SK-N-SH treated with all-trans-retinoic acid at 6 μM for 48 hours (cell line): ENCODE measurements around the gene ANXA10.
"Not testable (repeated sequence)": the region's sequence is repeated elsewhere in the genome, so short reads cannot be mapped to it uniquely, and the experiment has no call there.

Experiments
- ATAC-seq: fragments of 200-7000 bp; cut with Tn5 transposase; 3 replicates; pipeline ENCODE4 v1.9.1; 2020; ENCODE audit warnings: mild to moderate bottlenecking, moderate library complexity
- ARNTL ChIP-seq: fragments of 450-650 bp; formaldehyde crosslinking; IDR thresholded peaks from 2 replicates; pipeline ENCODE4 v1.5.0; 2020; ENCODE audit warnings: low read depth, mild to moderate bottlenecking, moderate library complexity, borderline replicate concordance
- BACH2 ChIP-seq: fragments of 250-450 bp; sonication (Bioruptor Pico); IDR thresholded peaks from 2 replicates; pipeline ENCODE4 v1.9.0; 2021; ENCODE audit warnings: mild to moderate bottlenecking, borderline replicate concordance
- CSDC2 ChIP-seq: fragments of 250-450 bp; sonication (Bioruptor Pico); IDR thresholded peaks from 2 replicates; pipeline ENCODE4 v1.5.0; 2020; ENCODE audit warnings: mild to moderate bottlenecking, moderate library complexity
- ESRRG ChIP-seq: fragments of 250-450 bp; sonication (Bioruptor Pico); IDR thresholded peaks from 2 replicates; pipeline ENCODE4 v1.6.1; 2021; ENCODE audit warnings: mild to moderate bottlenecking
- GLIS3 ChIP-seq: fragments of 250-450 bp; sonication (Bioruptor Pico); IDR thresholded peaks from 2 replicates; pipeline ENCODE4 v1.5.0; 2020; ENCODE audit warnings: mild to moderate bottlenecking, moderate library complexity
- ISL1 ChIP-seq: fragments of 250-450 bp; sonication (Bioruptor Pico); IDR thresholded peaks from 2 replicates; pipeline ENCODE4 v2.1.2; 2022; ENCODE audit warnings: mild to moderate bottlenecking, moderate library complexity
- OSR1 ChIP-seq: fragments of 250-450 bp; sonication (Bioruptor Pico); IDR thresholded peaks from 2 replicates; pipeline ENCODE4 v1.8.0; 2022; ENCODE audit warnings: moderate library complexity, mild to moderate bottlenecking, inconsistent platforms
- RARB ChIP-seq: fragments of 250-450 bp; sonication (Bioruptor Pico); IDR thresholded peaks from 2 replicates; pipeline ENCODE4 v1.8.0; 2021; ENCODE audit warnings: mild to moderate bottlenecking, moderate library complexity
- SNAI2 ChIP-seq: fragments of 250-450 bp; sonication (Bioruptor Pico); IDR thresholded peaks from 2 replicates; pipeline ENCODE4 v1.5.0; 2020; ENCODE audit warnings: mild to moderate bottlenecking, moderate library complexity
- TCF4 ChIP-seq: fragments of 250-450 bp; sonication (Bioruptor Pico); IDR thresholded peaks from 2 replicates; pipeline ENCODE4 v1.8.0; 2021; ENCODE audit warnings: mild to moderate bottlenecking, moderate library complexity, borderline replicate concordance
- TOX ChIP-seq: fragments of 250-450 bp; sonication (Bioruptor Pico); IDR thresholded peaks from 2 replicates; pipeline ENCODE4 v1.8.0; 2021; ENCODE audit warnings: mild to moderate bottlenecking, moderate library complexity, borderline replicate concordance
- ZC3H10 ChIP-seq: fragments of 250-450 bp; sonication (Bioruptor Pico); IDR thresholded peaks from 2 replicates; pipeline ENCODE4 v1.5.1; 2021; ENCODE audit warnings: mild to moderate bottlenecking, moderate library complexity
- ZFP3 ChIP-seq: fragments of 250-450 bp; sonication (Bioruptor Pico); IDR thresholded peaks from 2 replicates; pipeline ENCODE4 v1.5.0; 2020; ENCODE audit warnings: mild to moderate bottlenecking, moderate library complexity
- ZNF565 ChIP-seq: fragments of 450-650 bp; formaldehyde crosslinking; conservative IDR thresholded peaks from 2 replicates; pipeline ENCODE4 v1.5.0; 2020; ENCODE audit warnings: low read depth, mild to moderate bottlenecking, moderate library complexity
- ZNF70 ChIP-seq: fragments of 450-650 bp; formaldehyde crosslinking; IDR thresholded peaks from 2 replicates; pipeline ENCODE4 v1.5.0; 2020; ENCODE audit warnings: mild to moderate bottlenecking, moderate library complexity
- ZNF8 ChIP-seq: fragments of 450-650 bp; formaldehyde crosslinking; IDR thresholded peaks from 2 replicates; pipeline ENCODE4 v1.5.0; 2020; ENCODE audit warnings: mild to moderate bottlenecking, moderate library complexity
- TF ChIP-seq, protein P1 (sequence below): fragments of 250-450 bp; sonication (Bioruptor Pico); IDR thresholded peaks from 2 replicates; pipeline ENCODE4 v1.8.0; 2020; ENCODE audit warnings: mild to moderate bottlenecking, moderate library complexity, borderline replicate concordance
- TF ChIP-seq, protein P2 (sequence below): fragments of 250-450 bp; sonication (Bioruptor Pico); IDR thresholded peaks from 2 replicates; pipeline ENCODE4 v1.8.0; 2021; ENCODE audit warnings: low read depth, mild to moderate bottlenecking, moderate library complexity, borderline replicate concordance
- TF ChIP-seq, protein P3 (sequence below): fragments of 250-450 bp; sonication (Bioruptor Pico); IDR thresholded peaks from 2 replicates; pipeline ENCODE4 v1.5.1; 2020; ENCODE audit warnings: low read depth, mild to moderate bottlenecking, moderate library complexity
- TF ChIP-seq, protein P4 (sequence below): fragments of 250-450 bp; sonication (Bioruptor Pico); IDR thresholded peaks from 2 replicates; pipeline ENCODE4 v1.5.1; 2021; ENCODE audit warnings: mild to moderate bottlenecking, moderate library complexity

ANXA10 gene

DNA sequence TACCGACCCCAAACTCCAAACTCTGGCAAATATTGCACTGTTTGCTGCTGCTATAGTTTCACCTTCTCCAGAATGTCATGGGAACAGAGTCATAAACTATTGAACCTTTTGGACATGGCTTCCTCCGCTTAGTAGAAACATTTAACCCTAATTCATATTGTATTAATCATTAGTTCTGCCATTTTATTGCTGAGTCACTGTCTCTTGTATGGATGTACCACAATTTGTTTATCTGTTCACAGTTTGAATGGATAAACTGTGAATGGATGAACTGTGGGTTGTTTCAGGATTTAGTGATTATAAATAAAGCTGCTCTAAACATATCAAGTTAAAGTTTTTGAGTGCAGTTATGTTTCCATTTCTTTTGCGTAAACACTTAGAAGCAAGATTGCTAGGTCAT lies 10.1 kb downstream of the ANXA10 start:
- TF ChIP-seq ZNF8 (CRISPR knock-in tag) (peak; percentile 70; the same call in 1 of the 2 replicates), ZNF70 (CRISPR knock-in tag) (no peak)
- ATAC-seq: no peak

DNA sequence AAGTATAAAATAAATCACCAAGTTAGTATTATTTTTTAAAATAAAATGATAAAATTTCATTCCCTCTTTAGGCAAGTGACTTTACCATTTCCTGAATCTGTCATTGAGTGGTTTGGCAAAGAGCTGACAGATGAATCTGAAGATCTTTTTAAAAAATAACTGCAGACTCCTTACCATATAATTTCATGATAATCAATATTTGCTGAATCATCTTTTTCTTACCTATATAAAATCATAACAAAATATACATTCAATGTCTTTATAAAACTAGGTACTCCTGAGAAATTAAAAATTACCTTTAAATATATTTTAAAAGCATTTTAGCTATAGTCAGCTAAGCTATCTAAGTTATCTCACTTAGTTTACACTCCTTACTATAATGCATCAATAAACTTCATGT lies 17.2 kb downstream of the ANXA10 start:
- no peak for ATAC-seq
- TF ChIP-seq, protein P1, sequence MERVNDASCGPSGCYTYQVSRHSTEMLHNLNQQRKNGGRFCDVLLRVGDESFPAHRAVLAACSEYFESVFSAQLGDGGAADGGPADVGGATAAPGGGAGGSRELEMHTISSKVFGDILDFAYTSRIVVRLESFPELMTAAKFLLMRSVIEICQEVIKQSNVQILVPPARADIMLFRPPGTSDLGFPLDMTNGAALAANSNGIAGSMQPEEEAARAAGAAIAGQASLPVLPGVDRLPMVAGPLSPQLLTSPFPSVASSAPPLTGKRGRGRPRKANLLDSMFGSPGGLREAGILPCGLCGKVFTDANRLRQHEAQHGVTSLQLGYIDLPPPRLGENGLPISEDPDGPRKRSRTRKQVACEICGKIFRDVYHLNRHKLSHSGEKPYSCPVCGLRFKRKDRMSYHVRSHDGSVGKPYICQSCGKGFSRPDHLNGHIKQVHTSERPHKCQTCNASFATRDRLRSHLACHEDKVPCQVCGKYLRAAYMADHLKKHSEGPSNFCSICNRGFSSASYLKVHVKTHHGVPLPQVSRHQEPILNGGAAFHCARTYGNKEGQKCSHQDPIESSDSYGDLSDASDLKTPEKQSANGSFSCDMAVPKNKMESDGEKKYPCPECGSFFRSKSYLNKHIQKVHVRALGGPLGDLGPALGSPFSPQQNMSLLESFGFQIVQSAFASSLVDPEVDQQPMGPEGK (CRISPR knock-in tag): no peak
- TF ChIP-seq GLIS3 (no peak), ARNTL (CRISPR knock-in tag) (no peak), ZC3H10 (CRISPR knock-in tag) (no peak)

DNA sequence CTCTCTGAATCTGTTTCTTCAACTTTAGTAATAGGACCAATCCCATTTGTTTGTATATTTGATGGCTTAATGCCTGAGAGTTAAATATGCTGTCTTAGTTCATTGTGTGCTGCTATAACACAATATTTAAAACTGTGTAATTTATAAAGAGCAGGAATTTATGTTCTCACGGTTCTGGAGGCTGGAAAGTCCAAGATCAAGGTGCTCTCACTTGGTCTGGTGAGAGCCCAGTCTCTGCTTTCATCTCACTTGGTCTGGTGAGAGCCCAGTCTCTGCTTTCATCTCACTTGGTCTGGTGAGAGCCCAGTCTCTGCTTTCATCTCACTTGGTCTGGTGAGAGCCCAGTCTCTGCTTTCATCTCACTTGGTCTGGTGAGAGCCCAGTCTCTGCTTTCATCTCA lies 20.7 kb downstream of the ANXA10 start:
- not testable (repeated sequence) for ATAC-seq

DNA sequence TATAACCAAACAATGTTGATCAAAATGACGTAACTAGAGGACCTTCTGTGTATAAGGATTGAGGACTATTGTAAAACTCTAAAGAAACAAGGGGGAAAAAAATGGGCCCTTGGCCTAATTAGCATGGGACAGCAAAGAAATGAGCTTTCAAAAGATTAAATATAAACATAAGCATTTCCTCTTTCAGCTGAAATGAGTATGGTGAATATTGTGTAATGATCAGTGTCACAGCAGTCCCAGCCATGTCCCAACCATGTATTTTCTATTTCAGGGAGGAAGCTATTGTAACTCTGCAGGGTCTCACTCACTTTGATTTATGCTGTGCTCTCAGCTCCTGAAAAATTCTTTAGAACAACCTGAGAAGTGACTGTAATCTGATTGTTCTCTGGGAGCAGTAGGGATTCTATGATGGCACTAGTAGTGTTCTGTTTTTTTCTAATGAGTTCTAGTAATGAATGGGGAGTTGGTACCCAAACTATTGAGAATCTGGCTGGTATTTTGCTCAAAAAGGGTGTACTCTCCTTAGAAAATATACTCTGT lies 25.8 kb downstream of the ANXA10 start:
- no peak for ATAC-seq
- no peak for TF ChIP-seq ZNF8 (CRISPR knock-in tag)
- no peak for TF ChIP-seq ZNF70 (CRISPR knock-in tag)
- TF ChIP-seq TCF4 (CRISPR knock-in tag): no peak
- TF ChIP-seq, protein P2, sequence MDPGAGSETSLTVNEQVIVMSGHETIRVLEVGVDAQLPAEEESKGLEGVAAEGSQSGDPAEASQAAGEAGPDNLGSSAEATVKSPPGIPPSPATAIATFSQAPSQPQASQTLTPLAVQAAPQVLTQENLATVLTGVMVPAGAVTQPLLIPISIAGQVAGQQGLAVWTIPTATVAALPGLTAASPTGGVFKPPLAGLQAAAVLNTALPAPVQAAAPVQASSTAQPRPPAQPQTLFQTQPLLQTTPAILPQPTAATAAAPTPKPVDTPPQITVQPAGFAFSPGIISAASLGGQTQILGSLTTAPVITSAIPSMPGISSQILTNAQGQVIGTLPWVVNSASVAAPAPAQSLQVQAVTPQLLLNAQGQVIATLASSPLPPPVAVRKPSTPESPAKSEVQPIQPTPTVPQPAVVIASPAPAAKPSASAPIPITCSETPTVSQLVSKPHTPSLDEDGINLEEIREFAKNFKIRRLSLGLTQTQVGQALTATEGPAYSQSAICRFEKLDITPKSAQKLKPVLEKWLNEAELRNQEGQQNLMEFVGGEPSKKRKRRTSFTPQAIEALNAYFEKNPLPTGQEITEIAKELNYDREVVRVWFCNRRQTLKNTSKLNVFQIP (CRISPR knock-in tag): no peak
- TF ChIP-seq, protein P3, sequence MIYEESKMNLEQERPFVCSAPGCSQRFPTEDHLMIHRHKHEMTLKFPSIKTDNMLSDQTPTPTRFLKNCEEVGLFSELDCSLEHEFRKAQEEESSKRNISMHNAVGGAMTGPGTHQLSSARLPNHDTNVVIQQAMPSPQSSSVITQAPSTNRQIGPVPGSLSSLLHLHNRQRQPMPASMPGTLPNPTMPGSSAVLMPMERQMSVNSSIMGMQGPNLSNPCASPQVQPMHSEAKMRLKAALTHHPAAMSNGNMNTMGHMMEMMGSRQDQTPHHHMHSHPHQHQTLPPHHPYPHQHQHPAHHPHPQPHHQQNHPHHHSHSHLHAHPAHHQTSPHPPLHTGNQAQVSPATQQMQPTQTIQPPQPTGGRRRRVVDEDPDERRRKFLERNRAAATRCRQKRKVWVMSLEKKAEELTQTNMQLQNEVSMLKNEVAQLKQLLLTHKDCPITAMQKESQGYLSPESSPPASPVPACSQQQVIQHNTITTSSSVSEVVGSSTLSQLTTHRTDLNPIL (CRISPR knock-in tag): no peak
- no peak for TF ChIP-seq CSDC2 (CRISPR knock-in tag)
- no peak for TF ChIP-seq RARB (CRISPR knock-in tag)
- no peak for TF ChIP-seq GLIS3
- no peak for TF ChIP-seq TOX (CRISPR knock-in tag)
- TF ChIP-seq ESRRG (CRISPR knock-in tag): no peak
- no peak for TF ChIP-seq SNAI2 (CRISPR knock-in tag)
- TF ChIP-seq OSR1 (CRISPR knock-in tag): no peak
- TF ChIP-seq BACH2 (CRISPR knock-in tag): no peak
- no peak for TF ChIP-seq ARNTL (CRISPR knock-in tag)
- no peak for TF ChIP-seq ZC3H10 (CRISPR knock-in tag)
- TF ChIP-seq ZFP3 (CRISPR knock-in tag): no peak
- TF ChIP-seq, protein P1 (CRISPR knock-in tag): no peak
- TF ChIP-seq, protein P4, sequence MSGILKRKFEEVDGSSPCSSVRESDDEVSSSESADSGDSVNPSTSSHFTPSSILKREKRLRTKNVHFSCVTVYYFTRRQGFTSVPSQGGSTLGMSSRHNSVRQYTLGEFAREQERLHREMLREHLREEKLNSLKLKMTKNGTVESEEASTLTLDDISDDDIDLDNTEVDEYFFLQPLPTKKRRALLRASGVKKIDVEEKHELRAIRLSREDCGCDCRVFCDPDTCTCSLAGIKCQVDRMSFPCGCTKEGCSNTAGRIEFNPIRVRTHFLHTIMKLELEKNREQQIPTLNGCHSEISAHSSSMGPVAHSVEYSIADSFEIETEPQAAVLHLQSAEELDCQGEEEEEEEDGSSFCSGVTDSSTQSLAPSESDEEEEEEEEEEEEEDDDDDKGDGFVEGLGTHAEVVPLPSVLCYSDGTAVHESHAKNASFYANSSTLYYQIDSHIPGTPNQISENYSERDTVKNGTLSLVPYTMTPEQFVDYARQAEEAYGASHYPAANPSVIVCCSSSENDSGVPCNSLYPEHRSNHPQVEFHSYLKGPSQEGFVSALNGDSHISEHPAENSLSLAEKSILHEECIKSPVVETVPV (CRISPR knock-in tag): no peak
- no peak for TF ChIP-seq ISL1 (CRISPR knock-in tag)

DNA sequence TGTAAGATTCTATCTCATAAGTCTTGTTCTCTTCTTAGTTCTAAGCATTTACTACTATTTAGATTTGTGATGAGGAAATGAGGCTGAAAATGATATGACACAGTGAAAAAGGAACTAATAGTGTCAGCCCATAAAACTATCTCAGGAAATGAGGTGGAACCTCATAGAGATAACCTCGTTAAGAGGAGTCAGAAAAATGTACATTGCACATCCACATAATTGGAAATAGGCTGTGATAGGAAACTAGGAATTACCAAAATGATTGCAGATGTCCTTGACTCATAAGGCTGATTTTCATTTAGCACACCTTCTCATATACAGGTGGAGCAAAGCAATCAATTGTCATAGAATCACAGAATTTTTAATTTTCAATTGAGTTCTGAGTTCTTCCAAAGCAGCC lies 26.8 kb downstream of the ANXA10 start:
- no peak for ATAC-seq
- TF ChIP-seq ZNF8 (CRISPR knock-in tag): no peak
- TF ChIP-seq BACH2 (CRISPR knock-in tag): no peak
- TF ChIP-seq, protein P4 (CRISPR knock-in tag): no peak
- TF ChIP-seq, protein P2 (CRISPR knock-in tag): no peak
- no peak for TF ChIP-seq ISL1 (CRISPR knock-in tag)
- no peak for TF ChIP-seq ZNF565
- TF ChIP-seq ZNF70 (CRISPR knock-in tag): no peak
- TF ChIP-seq SNAI2 (CRISPR knock-in tag): no peak
- TF ChIP-seq TOX (CRISPR knock-in tag): no peak
